T-cell (primary cell): Measurements from ENCODE around the gene SYCE3. TPM values are rescaled to one million over a fixed set of nuclear protein-coding genes. Genes with fewer than 3 reads are reported as not detected.

Experiments used
- ATAC-seq, 4 experiments: fragments of 200-7000 bp in 3 of 4; fragments of 150-1000 bp in 1 of 4; cut with Tn5 transposase; replicated peaks in 1 of 4; 1 replicate in 3 of 4; 2 replicates in 1 of 4; pipeline ENCODE4 v1.10.0; 2021; ENCODE audit warnings: moderate library complexity in 3 of 4, mild to moderate bottlenecking in 2 of 4, moderate number of reproducible peaks in 1 of 4
- CTCF ChIA-PET, 2 donors: fragments of 300-600 bp; sonication (Branson Sonifier 250); formaldehyde crosslinking; loops; one replicate each; lab custom pipeline; 2022; ENCODE audit warnings: antibody characterized with exemption in 2 of 2; lab: Charles Lee
- POLR2A ChIA-PET, 2 donors: fragments of 300-600 bp; sonication (Branson Sonifier 250); formaldehyde crosslinking; loops; one replicate each; lab custom pipeline; 2022; ENCODE audit warnings: antibody characterized with exemption in 2 of 2; lab: Charles Lee
- DNase-seq, 35 experiments: peaks; one replicate each; pipeline versions ENCODE4 v3.0.0 to v3.0.0-alpha.2; 2013 to 2023
- H3K27ac ChIP-seq: one replicate; pipeline ENCODE4 v1.5.1; 2013; ENCODE audit warnings: low read length
- H3K27me3 ChIP-seq, 2 experiments: replicated peaks in 1 of 2; 1 replicate in 1 of 2; 2 replicates in 1 of 2; pipeline versions ENCODE4 v1.6.1 to v1.7.0; 2013; ENCODE audit warnings: low read length in 1 of 2, mixed read lengths in 1 of 2; ENCODE audit not compliant: control insufficient read depth in 2 of 2, insufficient read depth in 2 of 2; ENCODE audit errors: extremely low read depth in 1 of 2
- H3K36me3 ChIP-seq, 2 donors: 1 replicate in 1 of 2; 2 replicates in 1 of 2; pipeline versions ENCODE4 v1.6.1 to v1.7.0; 2013; ENCODE audit warnings: low read length in 1 of 2; ENCODE audit not compliant: control insufficient read depth in 2 of 2, insufficient read depth in 1 of 2; ENCODE audit errors: extremely low read depth in 1 of 2
- H3K4me1 ChIP-seq, 2 experiments: 1 replicate in 1 of 2; 2 replicates in 1 of 2; pipeline versions ENCODE4 v1.6.1 to v1.7.0; 2013; ENCODE audit warnings: low read length in 2 of 2, mixed read lengths in 1 of 2; ENCODE audit not compliant: insufficient read depth in 2 of 2, control insufficient read depth in 1 of 2; ENCODE audit errors: extremely low read depth in 1 of 2
- H3K4me3 ChIP-seq, 2 donors: 1 replicate in 1 of 2; 2 replicates in 1 of 2; pipeline versions ENCODE4 v1.5.1 to v1.7.0; 2013; ENCODE audit warnings: mild to moderate bottlenecking in 2 of 2, low read length in 1 of 2, moderate library complexity in 1 of 2; ENCODE audit not compliant: control insufficient read depth in 1 of 2; ENCODE audit errors: extremely low read depth in 1 of 2
- H3K9me3 ChIP-seq: 2 replicates; pipeline ENCODE4 v1.7.0; 2013
- H3K27ac Mint-ChIP-seq, 2 donors: one replicate each; pipeline ENCODE4 v1.8.0; 2020 to 2021; ENCODE audit warnings: mild to moderate bottlenecking in 2 of 2, mixed read lengths in 2 of 2
- H3K27me3 Mint-ChIP-seq, 2 donors: one replicate each; pipeline ENCODE4 v1.8.0; 2021 to 2022; ENCODE audit warnings: mixed read lengths in 2 of 2
- H3K36me3 Mint-ChIP-seq: one replicate; pipeline ENCODE4 v1.8.0; 2021; ENCODE audit warnings: mixed read lengths
- H3K4me1 Mint-ChIP-seq, 3 donors: one replicate each; pipeline ENCODE4 v1.8.0; 2020 to 2022; ENCODE audit warnings: mixed read lengths in 3 of 3, mild to moderate bottlenecking in 1 of 3
- H3K4me3 Mint-ChIP-seq, 3 donors: one replicate each; pipeline ENCODE4 v1.8.0; 2020 to 2022; ENCODE audit warnings: mild to moderate bottlenecking in 3 of 3, mixed read lengths in 3 of 3, moderate library complexity in 3 of 3
- H3K9me3 Mint-ChIP-seq, 3 donors: one replicate each; pipeline ENCODE4 v1.8.0; 2020 to 2022; ENCODE audit warnings: mixed read lengths in 3 of 3
- WGBS: methylation state at CpG from one replicate; pipeline ENCODE4 v1.1.5; 2013; ENCODE audit warnings: missing lambda C conversion rate; ENCODE audit not compliant: insufficient coverage; 5-methylcytosine and 5-hydroxymethylcytosine counted together
- total RNA-seq, 35 experiments: library from RNA in 6 of 35; stranded (reverse) in 6 of 35; fragments of 120-200 nt in 1 of 35; gene quantifications; one replicate each; pipeline versions ENCODE4 v1.2.1 to v1.2.4 and lab custom pipeline; 2013 to 2026

SYCE3 gene
- total RNA-seq, 5 donors from 2014 or later (not counting 1 experiment from before 2014, with no cell fraction given): not detected

DNA sequence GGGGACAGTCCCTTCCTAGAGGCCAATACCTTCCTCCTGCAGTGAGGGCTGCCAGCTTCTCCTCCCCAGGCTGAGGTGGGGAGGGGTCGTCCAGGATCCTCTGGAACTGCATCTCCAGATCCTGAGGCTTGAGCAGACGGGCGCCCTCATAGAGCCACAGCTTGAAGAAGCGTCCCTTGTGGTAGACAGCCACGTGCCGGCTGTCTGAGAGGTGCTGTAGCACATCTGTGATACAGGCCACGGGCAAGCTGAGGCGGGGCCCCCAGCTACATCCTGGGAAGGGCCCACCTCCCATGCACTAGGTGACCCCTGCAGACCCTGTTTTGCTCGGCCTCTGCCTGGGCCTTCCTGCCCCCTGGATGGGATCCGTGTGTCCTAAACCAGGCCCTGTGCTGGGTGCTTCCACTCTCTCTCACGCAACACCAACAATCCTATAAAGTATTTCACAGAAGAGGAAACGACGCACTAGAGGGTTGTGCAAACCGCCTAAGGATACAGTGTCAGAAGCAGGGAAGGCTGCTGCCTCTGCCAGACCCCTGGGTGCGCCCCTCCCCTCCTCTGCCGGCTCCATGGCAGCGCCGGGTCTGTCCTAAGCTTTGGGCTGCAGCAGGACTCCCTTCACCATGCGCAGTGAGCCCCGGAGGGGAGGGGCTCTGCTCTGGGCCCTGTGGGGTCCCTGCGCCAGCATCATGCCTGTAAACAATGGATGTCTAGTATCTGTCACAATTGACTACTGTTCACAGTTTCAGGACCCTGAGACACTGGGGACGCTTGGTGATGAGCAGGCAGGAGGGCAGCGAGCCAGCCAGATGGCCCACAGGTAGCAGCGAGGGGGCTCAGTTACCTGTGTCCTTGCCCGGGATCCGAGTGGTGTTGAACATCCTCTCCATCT, 11.0 kb upstream of the SYCE3 start:
- Histone ChIP-seq H3K27me3 (no peaks in the 10 kb centered on the region), H3K9me3 (no peaks in the 10 kb centered on the region), H3K4me3 (no peak overlapping the region), H3K36me3 (peaks cover 22 to 39% of the 10 kb centered on the region in 2 donors), H3K27ac (no peak overlapping the region), H3K4me1 (peaks cover 0 to 15% of the 10 kb centered on the region in 2 experiments)
- ATAC-seq (no peak), DNase-seq (no peak)
- H3K27me3 Mint-ChIP-seq: no peaks in the 10 kb centered on the region
- CTCF ChIA-PET: no interaction called here
- peaks cover 28% of the 10 kb centered on the region for H3K36me3 Mint-ChIP-seq
- no peak overlapping the region for H3K27ac Mint-ChIP-seq
- WGBS: 96% methylated on average over 24 of the region's 26 CpGs
- H3K9me3 Mint-ChIP-seq: no peaks in the 10 kb centered on the region
- no peak overlapping the region for H3K4me3 Mint-ChIP-seq
- POLR2A ChIA-PET: no interaction called here
- peaks cover 7 to 8% (median 7%) of the 10 kb centered on the region in 3 donors for H3K4me1 Mint-ChIP-seq

DNA sequence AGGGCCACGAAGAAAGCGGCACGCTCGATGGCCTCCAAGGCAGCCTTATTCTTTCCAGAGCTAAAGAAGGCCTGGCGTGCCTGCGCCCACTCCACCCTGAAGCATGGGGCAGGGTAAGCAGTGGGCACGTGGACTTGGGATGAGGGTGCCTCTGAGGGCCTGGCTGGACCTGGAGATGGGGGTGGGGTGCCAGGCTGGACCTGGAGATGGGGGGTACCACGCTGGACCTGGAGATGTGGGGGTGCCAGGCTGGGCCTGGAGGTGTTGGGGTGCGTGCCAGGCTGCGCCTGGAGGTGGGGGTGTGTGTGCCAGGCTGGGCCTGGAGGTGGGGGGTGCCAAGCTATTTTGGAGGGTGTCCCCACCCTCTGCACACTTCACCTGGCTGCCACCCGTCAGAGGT, 10.2 kb upstream of the SYCE3 start:
- H3K9me3 Mint-ChIP-seq: no peaks in the 10 kb centered on the region
- no peak overlapping the region for H3K4me3 ChIP-seq
- ChIA-PET POLR2A (no interaction called here), CTCF (no interaction called here)
- no peak overlapping the region for H3K27ac ChIP-seq
- no peak overlapping the region for H3K4me3 Mint-ChIP-seq
- no peaks in the 10 kb centered on the region for H3K9me3 ChIP-seq
- WGBS: 97% methylated on average over 8 of the region's 11 CpGs
- H3K27me3 Mint-ChIP-seq: no peaks in the 10 kb centered on the region
- H3K27ac Mint-ChIP-seq: no peak overlapping the region
- no peak for ATAC-seq
- H3K4me1 ChIP-seq: peaks cover 0 to 8% of the 10 kb centered on the region in 2 experiments
- DNase-seq: no peak
- peaks cover 30% of the 10 kb centered on the region for H3K36me3 Mint-ChIP-seq
- peaks cover 26 to 42% of the 10 kb centered on the region in 2 donors for H3K36me3 ChIP-seq
- peaks cover 6 to 8% (median 7%) of the 10 kb centered on the region in 3 donors for H3K4me1 Mint-ChIP-seq
- H3K27me3 ChIP-seq: no peaks in the 10 kb centered on the region

DNA sequence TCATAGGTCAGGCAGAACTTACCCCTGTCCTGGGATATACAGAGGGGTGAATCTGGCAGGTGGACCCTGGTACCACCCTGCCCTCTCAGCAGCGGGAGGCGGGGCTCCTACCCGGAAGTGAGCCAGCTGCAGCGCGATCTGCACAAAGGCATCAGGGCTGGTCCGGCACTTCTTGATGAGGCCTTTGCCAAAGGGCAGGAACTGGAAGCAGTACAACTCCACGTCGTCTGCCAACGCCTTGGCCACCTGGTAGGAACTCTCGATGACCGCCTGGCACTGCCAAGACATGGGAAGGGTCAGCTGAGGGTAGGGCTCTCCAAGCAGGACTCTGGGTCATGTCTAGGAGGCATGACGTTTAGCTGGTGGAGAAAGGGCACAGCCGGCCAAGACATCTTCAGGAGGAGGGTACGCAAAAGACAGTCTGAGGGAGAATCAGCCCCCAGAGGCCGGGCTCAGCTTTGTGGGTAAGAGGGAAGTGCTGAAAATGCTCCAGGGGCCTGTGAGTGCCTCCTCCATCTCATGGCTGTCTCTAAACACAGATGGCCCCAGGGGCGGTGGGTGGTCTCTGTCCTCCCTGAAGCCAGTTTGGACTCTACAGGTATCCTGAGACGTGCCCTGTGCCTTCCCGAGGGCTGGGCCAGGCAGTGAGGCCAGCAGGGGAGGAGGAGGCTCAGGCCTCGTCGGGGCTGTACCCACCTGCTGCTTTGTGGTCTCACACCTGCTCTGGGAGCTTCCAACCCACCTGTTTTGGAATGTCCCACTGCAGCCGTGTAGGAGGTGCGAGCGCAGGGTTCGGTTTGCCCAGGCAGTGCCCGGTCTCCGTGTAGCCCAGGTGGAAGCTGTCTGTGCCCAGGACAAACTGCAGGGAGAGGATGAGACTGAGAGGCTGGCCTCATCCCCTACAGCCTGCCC, 8.8 kb upstream of the SYCE3 start:
- Histone ChIP-seq H3K9me3 (no peaks in the 10 kb centered on the region), H3K4me3 (no peak overlapping the region), H3K27ac (no peak overlapping the region), H3K36me3 (peaks cover 26 to 42% of the 10 kb centered on the region in 2 donors), H3K4me1 (no peaks in the 10 kb centered on the region), H3K27me3 (no peaks in the 10 kb centered on the region)
- WGBS: 85% methylated on average over 23 of the region's 26 CpGs
- ATAC-seq (no peak), DNase-seq (no peak)
- H3K27me3 Mint-ChIP-seq: no peaks in the 10 kb centered on the region
- H3K36me3 Mint-ChIP-seq: peaks cover 30% of the 10 kb centered on the region
- no peak overlapping the region for H3K27ac Mint-ChIP-seq
- ChIA-PET CTCF (no interaction called here), POLR2A (no interaction called here)
- no peaks in the 10 kb centered on the region for H3K4me1 Mint-ChIP-seq
- H3K9me3 Mint-ChIP-seq: no peaks in the 10 kb centered on the region
- no peak overlapping the region for H3K4me3 Mint-ChIP-seq

DNA sequence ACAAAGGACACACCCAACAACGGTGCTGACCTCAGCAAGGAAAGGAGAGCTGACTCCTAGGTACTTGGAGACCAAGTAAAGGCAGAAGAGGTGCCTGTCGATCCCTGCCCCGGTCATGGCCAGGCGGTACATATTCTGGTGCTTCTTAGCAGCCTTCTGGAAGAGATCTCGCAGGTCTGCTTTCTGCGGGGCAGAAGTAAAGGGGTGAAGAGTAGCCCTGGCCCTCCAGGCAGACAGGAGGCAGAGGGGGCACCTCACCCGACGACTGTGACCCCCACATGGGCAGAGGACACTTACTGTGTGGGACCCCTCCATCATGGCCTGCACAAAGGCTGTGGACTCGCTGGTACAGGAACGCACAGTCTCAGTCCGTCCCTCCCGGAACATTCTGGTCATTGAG, 8.1 kb upstream of the SYCE3 start:
- ChIA-PET CTCF (interaction anchor here in 1 of 2 donors (0.6 kb wide), 1 partner anchor 17 kb away, joined by 3 read pairs; no protein-coding TSS in a partner anchor), POLR2A (no interaction called here)
- WGBS: 95% methylated on average over 11 of the region's 12 CpGs
- Mint-ChIP-seq H3K4me1 (no peaks in the 10 kb centered on the region), H3K4me3 (no peak overlapping the region), H3K27me3 (no peaks in the 10 kb centered on the region), H3K9me3 (no peaks in the 10 kb centered on the region), H3K27ac (no peak overlapping the region), H3K36me3 (peaks cover 30% of the 10 kb centered on the region)
- DNase-seq (no peak), ATAC-seq (no peak)
- no peaks in the 10 kb centered on the region for H3K27me3 ChIP-seq
- H3K4me3 ChIP-seq: no peak overlapping the region
- H3K9me3 ChIP-seq: no peaks in the 10 kb centered on the region
- no peak overlapping the region for H3K27ac ChIP-seq
- H3K36me3 ChIP-seq: peaks cover 21 to 42% of the 10 kb centered on the region in 2 donors
- no peaks in the 10 kb centered on the region for H3K4me1 ChIP-seq

DNA sequence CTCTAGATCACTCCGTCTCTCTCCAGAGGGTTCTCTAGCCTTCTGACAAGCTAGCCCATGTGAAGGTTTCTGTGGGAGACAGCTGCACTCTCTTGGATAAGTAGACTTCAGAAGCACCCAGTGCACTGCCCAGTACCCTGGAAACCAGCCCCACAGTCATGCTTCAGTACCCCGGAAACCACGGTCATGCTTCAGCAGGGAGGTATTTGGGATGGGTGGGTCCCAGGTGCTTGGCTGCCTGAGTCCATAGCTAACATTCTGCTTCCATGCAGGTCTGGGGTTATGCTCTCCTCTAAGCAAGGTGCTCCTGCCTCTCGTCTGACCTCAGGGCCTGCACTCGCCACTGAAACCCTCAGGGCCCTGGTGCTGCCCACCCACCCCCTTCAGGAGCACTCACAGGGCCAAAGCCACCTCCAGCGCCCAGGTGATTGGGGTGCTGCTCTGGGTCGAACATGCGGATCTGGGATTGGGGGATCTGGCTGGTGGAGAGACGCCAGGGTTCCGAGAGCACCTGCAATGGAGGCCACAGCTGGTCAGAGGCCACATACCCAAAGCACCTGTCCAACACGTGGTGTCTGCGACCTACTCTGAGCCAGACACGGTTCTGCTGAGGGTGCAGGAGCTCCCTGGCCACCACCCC, 7.3 kb upstream of the SYCE3 start:
- CTCF ChIA-PET: no interaction called here
- no peak overlapping the region for H3K27ac ChIP-seq
- H3K36me3 ChIP-seq: peaks cover 18 to 42% of the 10 kb centered on the region in 2 donors
- Mint-ChIP-seq H3K4me3 (no peak overlapping the region), H3K4me1 (no peaks in the 10 kb centered on the region), H3K27me3 (no peaks in the 10 kb centered on the region), H3K36me3 (peaks cover 27% of the 10 kb centered on the region), H3K27ac (no peak overlapping the region), H3K9me3 (no peaks in the 10 kb centered on the region)
- no peak for DNase-seq
- 91% methylated on average over 12 of the region's 13 CpGs for WGBS
- ATAC-seq: no peak
- no peaks in the 10 kb centered on the region for H3K4me1 ChIP-seq
- H3K27me3 ChIP-seq: peaks cover 0 to 2% of the 10 kb centered on the region in 2 experiments
- POLR2A ChIA-PET: no interaction called here
- no peak overlapping the region for H3K4me3 ChIP-seq
- no peaks in the 10 kb centered on the region for H3K9me3 ChIP-seq

DNA sequence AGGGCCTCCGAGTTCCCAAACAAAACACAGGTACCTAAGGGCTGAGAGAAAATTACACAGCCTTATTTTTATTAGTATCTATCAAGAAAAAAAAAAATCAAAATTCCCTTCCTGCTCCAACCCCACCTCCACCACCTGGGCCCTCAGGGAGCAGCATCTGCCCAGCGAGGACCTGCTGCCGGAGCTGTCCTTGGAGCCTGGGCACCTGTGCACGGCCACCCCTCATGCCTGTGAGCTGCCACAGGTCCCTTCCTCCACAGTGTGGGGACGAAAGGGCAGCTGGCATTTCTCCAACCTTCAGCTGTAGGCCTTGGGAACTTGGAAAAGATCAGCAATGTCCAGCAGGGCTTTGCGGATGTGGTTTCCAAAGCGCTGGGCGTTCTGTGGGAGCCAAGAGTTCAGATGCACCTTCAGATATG, 6.3 kb upstream of the SYCE3 start:
- H3K9me3 ChIP-seq: no peaks in the 10 kb centered on the region
- peaks cover 18 to 40% of the 10 kb centered on the region in 2 donors for H3K36me3 ChIP-seq
- ATAC-seq (no peak), DNase-seq (no peak)
- Mint-ChIP-seq H3K36me3 (peaks cover 27% of the 10 kb centered on the region), H3K9me3 (no peaks in the 10 kb centered on the region), H3K4me1 (no peaks in the 10 kb centered on the region), H3K27ac (no peak overlapping the region), H3K4me3 (no peak overlapping the region), H3K27me3 (no peaks in the 10 kb centered on the region)
- no peaks in the 10 kb centered on the region for H3K4me1 ChIP-seq
- H3K27ac ChIP-seq: no peak overlapping the region
- ChIA-PET CTCF (no interaction called here), POLR2A (interaction anchor here in 1 of 2 donors (0.5 kb wide), 1 partner anchor 79 kb away, joined by 3 read pairs; no protein-coding TSS in a partner anchor)
- no peak overlapping the region for H3K4me3 ChIP-seq
- WGBS: 98% methylated on average over 6 of the region's 8 CpGs
- peaks cover 0 to 2% of the 10 kb centered on the region in 2 experiments for H3K27me3 ChIP-seq
